HCT116 (cell line): ENCODE data around the gene ELAVL2. TPM values are rescaled to one million over a fixed set of nuclear protein-coding genes. Genes with fewer than 3 reads are reported as not detected.

ENCODE experiments used
- ATAC-seq: fragments of 200-7000 bp; cut with Tn5 transposase; 2 replicates; pipeline ENCODE4 v1.9.1; 2020; ENCODE audit warnings: mild to moderate bottlenecking, moderate library complexity
- BruUV-seq: library from RNA; stranded (reverse); fragments of 400-500 nt; replicated peaks from 2 replicates; lab custom pipeline; 2021; lab: Mats Ljungman, UMichigan
- CTCF ChIA-PET: fragments of 300-600 bp; sonication (Branson Sonifier 250); formaldehyde crosslinking; loops from one replicate; lab custom pipeline; 2021; ENCODE audit warnings: antibody characterized with exemption; lab: Charles Lee
- POLR2A ChIA-PET: fragments of 300-600, 350-600 bp; sonication (Branson Sonifier 250); formaldehyde crosslinking; loops from one replicate; lab custom pipeline; 2021; ENCODE audit warnings: antibody characterized with exemption; lab: Charles Lee
- RAD21 ChIA-PET, 2 experiments: fragments of 300-600 bp; sonication (Branson Sonifier 250); formaldehyde crosslinking; loops; one replicate each; lab custom pipeline; 2023; ENCODE audit warnings: low total read pairs in 2 of 2; ENCODE audit not compliant: uncharacterized antibody in 2 of 2, unreplicated experiment in 2 of 2, low non-redundant PET in 1 of 2; lab: Charles Lee
- DNase-seq: peaks from one replicate; pipeline ENCODE4 v3.0.0-alpha.2; 2010; ENCODE audit warnings: low read depth, low spot score
- H2AFZ ChIP-seq: fragments of 200-600 bp; shearing (Covaris generic), sonication (generic); 2 replicates; pipeline ENCODE4 v1.6.1; 2017; ENCODE audit warnings: low read depth, mixed run types, mixed read lengths, antibody characterized with exemption, low read length; ENCODE audit not compliant: poor library complexity, severe bottlenecking
- H3K27ac ChIP-seq: 2 replicates; pipeline ENCODE4 v1.5.1; 2012; ENCODE audit warnings: low read depth, low read length
- H3K27me3 ChIP-seq: fragments of 200-600 bp; sonication (generic); 2 replicates; pipeline ENCODE4 v1.6.1; 2016; ENCODE audit warnings: mixed run types, low read length, mixed read lengths; ENCODE audit not compliant: insufficient read depth
- H3K36me3 ChIP-seq, 2 experiments: fragments of 200-500 bp in 1 of 2; fragments of 200-600 bp in 1 of 2; sonication (Bioruptor generic) in 1 of 2; sonication (generic) in 1 of 2; 2 replicates each; pipeline versions ENCODE4 v1.5.1 to v1.6.1; 2014 to 2016; ENCODE audit warnings: low read length in 2 of 2, inconsistent platforms in 1 of 2, mixed read lengths in 1 of 2, mixed run types in 1 of 2; ENCODE audit not compliant: insufficient read depth in 2 of 2, control insufficient read depth in 1 of 2
- H3K4me1 ChIP-seq, 2 experiments: fragments of 200-600 bp in 1 of 2; sonication (generic) in 1 of 2; 2 replicates each; pipeline versions ENCODE4 v1.5.1 to v1.6.1; 2012 to 2017; ENCODE audit warnings: low read length in 2 of 2, inconsistent platforms in 1 of 2, mild to moderate bottlenecking in 1 of 2, mixed read lengths in 1 of 2, mixed run types in 1 of 2, moderate library complexity in 1 of 2; ENCODE audit not compliant: insufficient read depth in 2 of 2, control insufficient read depth in 1 of 2
- H3K4me2 ChIP-seq: fragments of 200-600 bp; sonication (generic); 2 replicates; pipeline ENCODE4 v1.6.1; 2017; ENCODE audit warnings: mixed run types, low read length, mixed read lengths
- H3K4me3 ChIP-seq, 2 experiments: fragments of 200-600 bp in 1 of 2; sonication (generic) in 1 of 2; replicated peaks in 1 of 2; 2 replicates each; pipeline ENCODE4 v1.5.1; 2011 to 2016; ENCODE audit warnings: low read length in 2 of 2, control low read depth in 1 of 2, low read depth in 1 of 2, mild to moderate bottlenecking in 1 of 2, mixed read lengths in 1 of 2, mixed run types in 1 of 2
- H3K79me2 ChIP-seq: fragments of 200-600 bp; sonication (generic); 2 replicates; pipeline ENCODE4 v1.6.1; 2017; ENCODE audit warnings: mild to moderate bottlenecking, mixed run types, low read length, moderate library complexity, mixed read lengths; ENCODE audit not compliant: insufficient read depth
- H3K9ac ChIP-seq: fragments of 200-600 bp; sonication (generic); 2 replicates; pipeline ENCODE4 v1.6.1; 2016; ENCODE audit warnings: low read length, mixed read lengths
- H3K9me2 ChIP-seq: fragments of 200-600 bp; sonication (generic), shearing (Covaris generic); 2 replicates; pipeline ENCODE4 v1.6.1; 2017; ENCODE audit warnings: mixed run types, mild to moderate bottlenecking, moderate library complexity; ENCODE audit not compliant: insufficient read depth
- H3K9me3 ChIP-seq, 2 experiments: fragments of 200-500 bp in 1 of 2; fragments of 200-600 bp in 1 of 2; sonication (Bioruptor generic) in 1 of 2; sonication (generic) in 1 of 2; 2 replicates each; pipeline ENCODE4 v1.6.1; 2014 to 2017; ENCODE audit warnings: low read length in 2 of 2, mixed read lengths in 2 of 2, inconsistent platforms in 1 of 2, low read depth in 1 of 2, mild to moderate bottlenecking in 1 of 2, mixed run types in 1 of 2, moderate library complexity in 1 of 2; ENCODE audit not compliant: control insufficient read depth in 1 of 2, insufficient read depth in 1 of 2
- H4K20me1 ChIP-seq: fragments of 200-600 bp; sonication (generic), shearing (Covaris generic); 2 replicates; pipeline ENCODE4 v1.6.1; 2017; ENCODE audit warnings: mixed run types, mild to moderate bottlenecking, moderate library complexity; ENCODE audit not compliant: insufficient read depth
- CBX3 ChIP-seq: IDR thresholded peaks from 2 replicates; pipeline ENCODE4 v1.6.1; 2012; ENCODE audit warnings: low read depth
- EZH2phosphoT487 ChIP-seq: fragments of 200-600 bp; IDR thresholded peaks from 2 replicates; pipeline ENCODE4 v1.6.1; 2018; ENCODE audit warnings: antibody characterized with exemption, borderline replicate concordance
- FOSL1 ChIP-seq: IDR thresholded peaks from 2 replicates; pipeline ENCODE4 v1.6.1; 2012; ENCODE audit warnings: low read depth
- JUND ChIP-seq: IDR thresholded peaks from 2 replicates; pipeline ENCODE4 v1.6.1; 2012
- POLR2AphosphoS5 ChIP-seq: IDR thresholded peaks from 2 replicates; pipeline ENCODE4 v1.6.1; 2011; ENCODE audit warnings: mild to moderate bottlenecking, low read depth, low read length, moderate library complexity
- RAD21 ChIP-seq: IDR thresholded peaks from 2 replicates; pipeline ENCODE4 v1.6.1; 2012; ENCODE audit warnings: low read depth, mild to moderate bottlenecking
- SP1 ChIP-seq: IDR thresholded peaks from 2 replicates; pipeline ENCODE4 v1.6.1; 2012; ENCODE audit warnings: low read depth
- SRF ChIP-seq: IDR thresholded peaks from 2 replicates; pipeline ENCODE4 v1.6.1; 2012; ENCODE audit warnings: low read depth
- ZNF274 ChIP-seq: fragments of 200-500 bp; sonication (Bioruptor generic); IDR thresholded peaks from 2 replicates; pipeline ENCODE4 v1.6.1; 2014; ENCODE audit warnings: mild to moderate bottlenecking, low read depth, low read length, inconsistent platforms
- intact Hi-C: fragments of 100-400 bp; cut with micrococcal nuclease; formaldehyde crosslinking; loops from 2 replicates; pipeline ENCODE4 v1.10.0; 2022
- total RNA-seq: library from RNA; stranded (reverse); gene quantifications from one replicate; pipeline ENCODE4 v1.2.1, GENCODE V29; 2021; ENCODE audit not compliant: unreplicated experiment
- TF ChIP-seq, protein P1 (sequence below): IDR thresholded peaks from 2 replicates; pipeline ENCODE4 v1.6.1; 2012; ENCODE audit warnings: low read depth
- TF ChIP-seq, protein P2 (sequence below): IDR thresholded peaks from 2 replicates; pipeline ENCODE4 v1.6.1; 2011; ENCODE audit warnings: mild to moderate bottlenecking, low read length, moderate library complexity; ENCODE audit not compliant: insufficient replicate concordance; ENCODE audit errors: extremely low read depth
- TF ChIP-seq, protein P3 (sequence below): IDR thresholded peaks from 2 replicates; pipeline ENCODE4 v1.6.1; 2012
- TF ChIP-seq, protein P4 (sequence below), 3 experiments: fragments of 200-600 bp in 1 of 3; sonication (generic) in 1 of 3; IDR thresholded peaks in 2 of 3; conservative IDR thresholded peaks in 1 of 3; 2 replicates each; pipeline ENCODE4 v1.5.1; 2012 to 2017; ENCODE audit warnings: low read depth in 2 of 3, low read length in 2 of 3, antibody characterized with exemption in 1 of 3, borderline replicate concordance in 1 of 3, control low read depth in 1 of 3, mild to moderate bottlenecking in 1 of 3, mixed read lengths in 1 of 3, mixed run types in 1 of 3, moderate library complexity in 1 of 3; ENCODE audit not compliant: insufficient read depth in 1 of 3
- TF ChIP-seq, protein P5 (sequence below): IDR thresholded peaks from 2 replicates; pipeline ENCODE4 v1.6.1; 2012

ELAVL2 gene
- total RNA-seq, 1 experiment from 2014 or later: not detected

DNA sequence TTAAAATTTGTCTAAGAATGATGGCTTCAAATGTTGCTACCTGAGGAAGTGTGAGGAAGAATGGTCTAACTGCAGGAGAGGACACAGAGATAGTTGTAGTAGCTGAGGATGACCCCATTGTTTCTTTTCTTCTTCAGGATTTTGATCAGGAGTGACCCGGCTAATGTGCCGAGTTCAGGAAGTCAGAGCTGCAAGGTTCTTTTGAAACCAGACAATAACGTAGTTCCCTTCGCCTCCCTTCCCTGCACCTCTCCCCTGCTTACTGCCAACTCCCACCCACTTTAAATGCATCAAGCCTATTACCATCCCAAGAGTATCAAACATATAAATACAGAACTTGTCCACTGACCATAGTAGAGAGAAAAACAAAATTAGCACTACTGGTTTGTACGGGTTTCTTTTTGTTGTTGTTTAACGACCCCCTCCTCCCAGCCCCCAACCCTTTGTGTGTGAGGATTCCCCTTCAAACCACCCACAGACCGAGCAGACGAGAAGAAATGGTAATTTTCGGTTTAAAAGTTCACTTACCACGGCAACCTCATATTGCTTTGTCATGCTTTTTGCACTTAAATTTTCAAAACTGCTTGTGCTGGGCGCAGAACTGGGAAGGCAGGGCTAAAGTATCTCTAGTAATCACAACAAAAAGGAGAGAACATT, 23.5 kb upstream of the ELAVL2 start:
- ChIA-PET POLR2A (no interaction called here), RAD21 (no interaction called here), CTCF (no interaction called here)
- Histone ChIP-seq H3K27ac (no peak overlapping the region), H3K79me2 (no peaks in the 10 kb centered on the region), H3K4me3 (no peak overlapping the region), H3K4me2 (no peak overlapping the region), H2AFZ (no peak overlapping the region), H3K9me3 (peaks cover 4 to 22% of the 10 kb centered on the region in 2 experiments; a peak in 2 of 4 replicates), H4K20me1 (no peaks in the 10 kb centered on the region), H3K9me2 (no peaks in the 10 kb centered on the region), H3K4me1 (no peaks in the 10 kb centered on the region), H3K9ac (no peak overlapping the region), H3K36me3 (no peaks in the 10 kb centered on the region), H3K27me3 (no peaks in the 10 kb centered on the region)
- no TSS peak for BruUV-seq
- intact Hi-C loops: no loop called here
- TF ChIP-seq, protein P1, sequence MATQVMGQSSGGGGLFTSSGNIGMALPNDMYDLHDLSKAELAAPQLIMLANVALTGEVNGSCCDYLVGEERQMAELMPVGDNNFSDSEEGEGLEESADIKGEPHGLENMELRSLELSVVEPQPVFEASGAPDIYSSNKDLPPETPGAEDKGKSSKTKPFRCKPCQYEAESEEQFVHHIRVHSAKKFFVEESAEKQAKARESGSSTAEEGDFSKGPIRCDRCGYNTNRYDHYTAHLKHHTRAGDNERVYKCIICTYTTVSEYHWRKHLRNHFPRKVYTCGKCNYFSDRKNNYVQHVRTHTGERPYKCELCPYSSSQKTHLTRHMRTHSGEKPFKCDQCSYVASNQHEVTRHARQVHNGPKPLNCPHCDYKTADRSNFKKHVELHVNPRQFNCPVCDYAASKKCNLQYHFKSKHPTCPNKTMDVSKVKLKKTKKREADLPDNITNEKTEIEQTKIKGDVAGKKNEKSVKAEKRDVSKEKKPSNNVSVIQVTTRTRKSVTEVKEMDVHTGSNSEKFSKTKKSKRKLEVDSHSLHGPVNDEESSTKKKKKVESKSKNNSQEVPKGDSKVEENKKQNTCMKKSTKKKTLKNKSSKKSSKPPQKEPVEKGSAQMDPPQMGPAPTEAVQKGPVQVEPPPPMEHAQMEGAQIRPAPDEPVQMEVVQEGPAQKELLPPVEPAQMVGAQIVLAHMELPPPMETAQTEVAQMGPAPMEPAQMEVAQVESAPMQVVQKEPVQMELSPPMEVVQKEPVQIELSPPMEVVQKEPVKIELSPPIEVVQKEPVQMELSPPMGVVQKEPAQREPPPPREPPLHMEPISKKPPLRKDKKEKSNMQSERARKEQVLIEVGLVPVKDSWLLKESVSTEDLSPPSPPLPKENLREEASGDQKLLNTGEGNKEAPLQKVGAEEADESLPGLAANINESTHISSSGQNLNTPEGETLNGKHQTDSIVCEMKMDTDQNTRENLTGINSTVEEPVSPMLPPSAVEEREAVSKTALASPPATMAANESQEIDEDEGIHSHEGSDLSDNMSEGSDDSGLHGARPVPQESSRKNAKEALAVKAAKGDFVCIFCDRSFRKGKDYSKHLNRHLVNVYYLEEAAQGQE: no peak
- no peak for TF ChIP-seq CBX3
- TF ChIP-seq, protein P2, sequence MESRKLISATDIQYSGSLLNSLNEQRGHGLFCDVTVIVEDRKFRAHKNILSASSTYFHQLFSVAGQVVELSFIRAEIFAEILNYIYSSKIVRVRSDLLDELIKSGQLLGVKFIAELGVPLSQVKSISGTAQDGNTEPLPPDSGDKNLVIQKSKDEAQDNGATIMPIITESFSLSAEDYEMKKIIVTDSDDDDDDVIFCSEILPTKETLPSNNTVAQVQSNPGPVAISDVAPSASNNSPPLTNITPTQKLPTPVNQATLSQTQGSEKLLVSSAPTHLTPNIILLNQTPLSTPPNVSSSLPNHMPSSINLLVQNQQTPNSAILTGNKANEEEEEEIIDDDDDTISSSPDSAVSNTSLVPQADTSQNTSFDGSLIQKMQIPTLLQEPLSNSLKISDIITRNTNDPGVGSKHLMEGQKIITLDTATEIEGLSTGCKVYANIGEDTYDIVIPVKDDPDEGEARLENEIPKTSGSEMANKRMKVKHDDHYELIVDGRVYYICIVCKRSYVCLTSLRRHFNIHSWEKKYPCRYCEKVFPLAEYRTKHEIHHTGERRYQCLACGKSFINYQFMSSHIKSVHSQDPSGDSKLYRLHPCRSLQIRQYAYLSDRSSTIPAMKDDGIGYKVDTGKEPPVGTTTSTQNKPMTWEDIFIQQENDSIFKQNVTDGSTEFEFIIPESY: no peak
- TF ChIP-seq FOSL1: no peak
- no peak for TF ChIP-seq SRF
- TF ChIP-seq SP1: no peak
- TF ChIP-seq ZNF274: no peak
- TF ChIP-seq, protein P3, sequence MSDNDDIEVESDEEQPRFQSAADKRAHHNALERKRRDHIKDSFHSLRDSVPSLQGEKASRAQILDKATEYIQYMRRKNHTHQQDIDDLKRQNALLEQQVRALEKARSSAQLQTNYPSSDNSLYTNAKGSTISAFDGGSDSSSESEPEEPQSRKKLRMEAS: no peak
- TF ChIP-seq, protein P4, sequence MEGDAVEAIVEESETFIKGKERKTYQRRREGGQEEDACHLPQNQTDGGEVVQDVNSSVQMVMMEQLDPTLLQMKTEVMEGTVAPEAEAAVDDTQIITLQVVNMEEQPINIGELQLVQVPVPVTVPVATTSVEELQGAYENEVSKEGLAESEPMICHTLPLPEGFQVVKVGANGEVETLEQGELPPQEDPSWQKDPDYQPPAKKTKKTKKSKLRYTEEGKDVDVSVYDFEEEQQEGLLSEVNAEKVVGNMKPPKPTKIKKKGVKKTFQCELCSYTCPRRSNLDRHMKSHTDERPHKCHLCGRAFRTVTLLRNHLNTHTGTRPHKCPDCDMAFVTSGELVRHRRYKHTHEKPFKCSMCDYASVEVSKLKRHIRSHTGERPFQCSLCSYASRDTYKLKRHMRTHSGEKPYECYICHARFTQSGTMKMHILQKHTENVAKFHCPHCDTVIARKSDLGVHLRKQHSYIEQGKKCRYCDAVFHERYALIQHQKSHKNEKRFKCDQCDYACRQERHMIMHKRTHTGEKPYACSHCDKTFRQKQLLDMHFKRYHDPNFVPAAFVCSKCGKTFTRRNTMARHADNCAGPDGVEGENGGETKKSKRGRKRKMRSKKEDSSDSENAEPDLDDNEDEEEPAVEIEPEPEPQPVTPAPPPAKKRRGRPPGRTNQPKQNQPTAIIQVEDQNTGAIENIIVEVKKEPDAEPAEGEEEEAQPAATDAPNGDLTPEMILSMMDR (IDR thresholded peaks at IDR 0.05 in 2 of 3, conservative IDR thresholded peaks at IDR 0.05 in 1 of 3; ENCODE audit: borderline replicate concordance in 1 of 3, insufficient read depth in 1 of 3, low read depth in 2 of 3, low read length in 2 of 3): no peak
- no peak for TF ChIP-seq EZH2phosphoT487
- TF ChIP-seq, protein P5, sequence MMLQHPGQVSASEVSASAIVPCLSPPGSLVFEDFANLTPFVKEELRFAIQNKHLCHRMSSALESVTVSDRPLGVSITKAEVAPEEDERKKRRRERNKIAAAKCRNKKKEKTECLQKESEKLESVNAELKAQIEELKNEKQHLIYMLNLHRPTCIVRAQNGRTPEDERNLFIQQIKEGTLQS: no peak
- no peak for TF ChIP-seq JUND
- no peak for TF ChIP-seq POLR2AphosphoS5
- no peak for TF ChIP-seq RAD21
- no peak for ATAC-seq
- no peak for DNase-seq
